Stimulated activated CD4-positive, alpha-beta T cell treated with anti-CD3 and anti-CD28 coated beads, TNF-alpha, amount 100 ng/mL, for 4 hours (primary cell): ENCODE measurements around the gene NRM.
"Not testable (repeated sequence)": the region's sequence is repeated elsewhere in the genome, so short reads cannot be mapped to it uniquely, and the experiment has no call there.

ENCODE experiments used
- DNase-seq, 3 experiments: peaks; one replicate each; pipeline ENCODE4 v3.0.0-alpha.2; 2020; ENCODE audit warnings: low read depth in 3 of 3

The NRM gene

GRCh38 chr6:30720738-30721197, 30.0 kb upstream of the NRM start:
- DNase-seq = peak in 2 of 3 experiments; percentile 48 to 55

- DNase-seq = peak; percentile 84 to 90 (median 84)
Measured at GRCh38 chr6:30719791-30720737, 29.3 kb upstream of the NRM start, which contains the start of gene TUBB. Gene TUBB, plus strand, starts transcription at chr6:30720352. Its CDS starts 155 bp downstream, at chr6:30720507.

- DNase-seq = no peak
Measured at GRCh38 chr6:30719356-30719755, 28.6 kb upstream of the NRM start.

GRCh38 chr6:30717845-30718720, 27.3 kb upstream of the NRM start:
- DNase-seq = not testable (repeated sequence)

GRCh38 chr6:30717129-30717844, 26.5 kb upstream of the NRM start, which contains the start of gene MDC1:
Gene MDC1, minus strand, starts transcription at chr6:30717281. Its CDS starts 2,106 bp downstream, at chr6:30715175.
- peak; percentile 93 to 99 (median 98) for DNase-seq

GRCh38 chr6:30716879-30717128, 26.0 kb upstream of the NRM start:
- DNase-seq = no peak

- no peak for DNase-seq
Measured at GRCh38 chr6:30714263-30714662, 23.5 kb upstream of the NRM start.

- no peak for DNase-seq
Measured at GRCh38 chr6:30712441-30712945, 21.7 kb upstream of the NRM start.

GRCh38 chr6:30711758-30712380, 21.1 kb upstream of the NRM start:
- no peak for DNase-seq

GRCh38 chr6:30709101-30709868, 18.5 kb upstream of the NRM start:
- no peak for DNase-seq

GRCh38 chr6:30707281-30707850, 16.6 kb upstream of the NRM start:
- DNase-seq = no peak

GRCh38 chr6:30705620-30706019, 14.8 kb upstream of the NRM start:
- DNase-seq = no peak

GRCh38 chr6:30703821-30704220, 13.0 kb upstream of the NRM start:
- no peak for DNase-seq

GRCh38 chr6:30703011-30703410, 12.2 kb upstream of the NRM start:
- DNase-seq = no peak

GRCh38 chr6:30700340-30700739, 9.6 kb upstream of the NRM start:
- no peak for DNase-seq

GRCh38 chr6:30696432-30696831, 5.6 kb upstream of the NRM start:
- DNase-seq = no peak

- no peak for DNase-seq
Measured at GRCh38 chr6:30691208-30691847, 544 bp upstream of the NRM start.

GRCh38 chr6:30689985-30690384, 799 bp downstream of the NRM start:
- no peak for DNase-seq
